Pancreas (tissue), 10 donors: Measurements from ENCODE around the gene NCF4. TPM values are rescaled to one million over a fixed set of nuclear protein-coding genes. Genes with fewer than 3 reads are reported as not detected.
A peak's percentile ranks its signal among the peaks of the same experiment; 100 is the strongest.

ENCODE experiments used
- ATAC-seq, 4 donors: fragments of 200-7000 bp; cut with Tn5 transposase; one replicate each; pipeline versions ENCODE4 v1.8.0 to v1.9.1; 2020; ENCODE audit warnings: mild to moderate bottlenecking in 4 of 4, moderate library complexity in 4 of 4
- DNase-seq, 6 donors: peaks; one replicate each; pipeline ENCODE4 v3.0.0-alpha.2; 2020
- FAIRE-seq: peaks from 2 replicates; lab custom pipeline; 2012; peaks lifted over from hg19 to GRCh38; lab: Jason Lieb, UNC
- H3K27ac ChIP-seq, 4 donors: fragments of 200-600 bp; sonication (generic); 1 replicate in 3 of 4; 2 replicates in 1 of 4; pipeline versions ENCODE4 v1.5.0 to v1.8.0; 2020
- H3K27me3 ChIP-seq, 4 donors: fragments of 200-600 bp; one replicate each; pipeline ENCODE4 v1.8.0; 2021
- H3K36me3 ChIP-seq, 3 donors: fragments of 200-600 bp; sonication (generic) in 1 of 3; one replicate each; pipeline versions ENCODE4 v1.5.0 to v1.8.0; 2020 to 2021
- H3K4me1 ChIP-seq, 3 donors: fragments of 200-600 bp; one replicate each; pipeline ENCODE4 v1.8.0; 2021
- H3K4me3 ChIP-seq, 4 donors: fragments of 200-600 bp; sonication (generic) in 2 of 4; one replicate each; pipeline versions ENCODE4 v1.5.0 to v1.8.0; 2020 to 2021
- H3K9me3 ChIP-seq, 4 donors: fragments of 200-600 bp; one replicate each; pipeline ENCODE4 v1.8.0; 2021
- CTCF ChIP-seq, 4 donors: fragments of 200-600 bp; sonication (generic) in 3 of 4; IDR thresholded peaks; one replicate each; pipeline versions ENCODE4 v1.5.0 to v1.8.0; 2021; ENCODE audit warnings: antibody characterized with exemption in 4 of 4
- WGBS, 2 donors: extraction: QIAGEN DNeasy Blood & Tissue Kit; methylation state at CpG; one replicate each; pipeline ENCODE4 v1.1.7; 2013; 5-methylcytosine and 5-hydroxymethylcytosine counted together
- intact Hi-C, 3 donors: fragments of 100-400 bp; cut with DNase I; formaldehyde crosslinking; loops; one replicate each; pipeline versions ENCODE4 v1.11.1 to v1.14.2; 2022
- polyA plus RNA-seq, 2 donors: library from polyadenylated mRNA; stranded (reverse); fragments of 200-250 nt; gene quantifications; one replicate each; pipeline ENCODE4 v1.2.3, GENCODE V29; 2013
- total RNA-seq, 6 donors: library from RNA; stranded (reverse); fragmentation: NEBNext Ultra II Directional in 4 of 6; extraction: Animal tissue kit (Norgen Biotek cat#: 25700) in 4 of 6; gene quantifications; one replicate each; pipeline versions ENCODE4 v1.2.1 to v1.2.4, GENCODE V29; 2021 to 2023
- donor health status: healthy with polysubstance abuse.
- donor health status: DM: no; HTN: no; CAD: no; lungs with moderate emphysema.
- donor health status: DM: no; HTN: no; CAD: no.
- donor health status: control.
- donor health status: control.
- donor health status: Bipolar disorder and iron deficiency.
- donor health status: DM: yes; HTN: yes; CAD: no.
- donor health status: DM: no; HTN: no; CAD: no.
- donor health status: DM: no; HTN: no; CAD: no.
- donor health status: DM: yes; HTN: yes; CAD: no.

NCF4 gene
- total and polyA plus RNA-seq, 8 donors = 0.32 to 7.1 (median 3.2) TPM

GRCh38 chr22:36852056-36852973 lies 8.5 kb upstream of the NCF4 start:
- ATAC-seq (no peak), FAIRE-seq (no peak), DNase-seq (no peak)
- H3K4me1 ChIP-seq = no peaks in the 10 kb centered on the region
- H3K4me3 ChIP-seq = no peak overlapping the region
- 69 to 75% methylated on average over 7 of the region's 7 CpGs for WGBS, 2 donors
- no peaks in the 10 kb centered on the region for H3K27me3 ChIP-seq
- no peaks in the 10 kb centered on the region for H3K36me3 ChIP-seq
- intact Hi-C loops = no loop called here
- no peak overlapping the region for H3K27ac ChIP-seq
- no peak for TF ChIP-seq CTCF (IDR thresholded peaks at IDR 0.05)
- H3K9me3 ChIP-seq = no peaks in the 10 kb centered on the region

DNA sequence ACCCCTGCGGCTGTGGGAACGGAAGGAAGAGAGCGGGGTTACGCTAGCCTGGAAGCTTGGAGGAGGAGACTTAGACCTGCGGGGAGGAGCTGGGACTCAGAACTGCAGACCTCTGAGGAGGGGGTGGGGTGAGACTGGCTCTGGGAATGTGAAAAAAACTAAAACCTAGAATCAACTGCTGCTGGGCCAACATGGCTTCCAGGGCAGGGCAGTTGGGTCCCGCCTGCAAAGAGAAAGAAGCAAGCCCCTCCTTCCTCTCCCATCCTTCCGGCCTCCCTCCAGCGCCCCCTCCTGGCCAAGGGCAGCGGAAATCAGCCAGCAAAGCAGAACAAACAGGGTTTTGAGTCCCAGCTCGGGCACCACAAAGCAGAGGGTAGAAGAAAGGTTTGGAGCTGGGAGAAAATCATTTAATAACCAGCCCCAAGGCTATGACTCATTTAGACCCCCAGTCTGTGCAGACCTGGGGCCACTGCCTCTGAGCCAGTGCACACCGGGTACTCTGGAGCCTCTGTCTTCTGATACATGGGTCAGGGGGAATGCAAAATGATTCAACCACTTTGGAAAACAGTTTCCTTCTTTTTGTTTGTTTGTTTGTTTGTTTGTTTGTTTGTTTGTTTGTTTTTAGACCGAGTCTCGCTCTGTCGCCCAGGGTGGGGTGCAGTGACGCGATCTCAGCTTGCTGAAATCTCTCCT lies 7.3 kb upstream of the NCF4 start:
- FAIRE-seq (no peak), ATAC-seq (peak in 3 of 4 donors; percentile 39 to 46 (median 42)), DNase-seq (peak in 5 of 6 donors; percentile 28 to 81 (median 54))
- Histone ChIP-seq H3K36me3 (no peaks in the 10 kb centered on the region), H3K4me1 (no peaks in the 10 kb centered on the region), H3K9me3 (no peaks in the 10 kb centered on the region), H3K4me3 (no peak overlapping the region), H3K27ac (no peak overlapping the region), H3K27me3 (no peaks in the 10 kb centered on the region)
- intact Hi-C loops = no loop called here
- TF ChIP-seq CTCF (IDR thresholded peaks at IDR 0.05) = peak in 1 of 4 donors; percentile 29
- WGBS, 2 donors = 49 to 60% methylated on average over 16 of the region's 16 CpGs

- intact Hi-C loops = loop anchor here in 2 of 3 donors (5.0 kb wide), 3 partner anchors 73 to 313 kb away; no protein-coding TSS in a partner anchor
- WGBS, 2 donors = 67 to 78% methylated on average over 3 of the region's 3 CpGs
- Histone ChIP-seq H3K27ac (no peak overlapping the region), H3K27me3 (no peaks in the 10 kb centered on the region), H3K9me3 (no peaks in the 10 kb centered on the region), H3K4me3 (no peak overlapping the region), H3K4me1 (no peaks in the 10 kb centered on the region), H3K36me3 (no peaks in the 10 kb centered on the region)
- DNase-seq (no peak), FAIRE-seq (no peak), ATAC-seq (no peak)
- TF ChIP-seq CTCF (IDR thresholded peaks at IDR 0.05) = no peak
Measured at GRCh38 chr22:36855478-36855877, 5.3 kb upstream of the NCF4 start.

DNA sequence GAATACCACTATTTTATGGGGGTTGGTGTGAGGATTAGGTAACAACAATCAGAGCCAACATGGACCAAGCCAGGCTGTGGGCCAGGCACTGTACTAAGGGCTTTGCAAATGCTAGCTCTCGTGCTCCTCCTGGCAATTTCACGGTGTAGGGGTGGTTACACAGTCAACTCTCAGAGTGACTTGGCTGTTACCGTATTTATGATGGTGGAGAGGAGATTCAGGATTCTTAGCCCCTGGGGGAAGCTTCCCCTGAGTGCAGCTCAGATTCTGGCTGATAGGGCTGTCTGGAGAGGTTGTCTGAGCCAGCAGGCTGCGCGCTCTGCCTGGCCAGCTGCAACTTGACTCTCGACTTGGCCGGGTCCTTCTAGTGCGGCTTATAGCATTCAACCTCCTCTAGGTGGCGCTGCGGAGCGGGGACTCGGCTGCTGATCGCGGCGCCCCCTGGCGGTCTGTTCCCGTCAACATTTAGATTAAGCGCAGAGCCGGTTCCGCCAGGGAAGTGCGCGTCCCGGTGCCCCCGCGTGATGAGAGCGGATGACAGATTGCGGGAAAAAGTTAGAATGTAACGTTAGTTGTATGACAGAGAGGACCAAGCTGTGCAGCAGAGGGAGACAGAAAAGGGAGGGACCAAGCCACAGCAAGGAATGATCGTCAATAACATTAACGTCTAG lies 4.5 kb upstream of the NCF4 start:
- no peaks in the 10 kb centered on the region for H3K4me1 ChIP-seq
- peak; percentile 91 to 97 (median 96) for ATAC-seq
- intact Hi-C loops = loop anchor here in 2 of 3 donors (5.0 kb wide), 3 partner anchors 74 to 314 kb away; no protein-coding TSS in a partner anchor
- no peak overlapping the region for H3K27ac ChIP-seq
- no peaks in the 10 kb centered on the region for H3K36me3 ChIP-seq
- H3K4me3 ChIP-seq = no peak overlapping the region
- FAIRE-seq = no peak
- DNase-seq = peak; percentile 79 to 99 (median 92)
- 4 to 5% methylated on average over 30 of the region's 30 CpGs for WGBS, 2 donors
- TF ChIP-seq CTCF (IDR thresholded peaks at IDR 0.05) = peak; percentile 100
- H3K9me3 ChIP-seq = no peaks in the 10 kb centered on the region
- H3K27me3 ChIP-seq = no peaks in the 10 kb centered on the region
